GM21723 (cell line): ENCODE data around the gene CETN1.
A peak's percentile ranks its signal among the peaks of the same experiment; 100 is the strongest.

Experiments
- ATAC-seq: cut with Tn5 transposase; IDR thresholded peaks from one replicate; pipeline ENCODE4 v1.9.1; 2021; ENCODE audit warnings: mild to moderate bottlenecking, moderate library complexity; ENCODE audit not compliant: unreplicated experiment

CETN1 gene

GRCh38 chr18:574865-575645 is 5.1 kb upstream of the CETN1 start:
- ATAC-seq, result no peak

GRCh38 chr18:576924-577323 is 3.3 kb upstream of the CETN1 start:
- no peak for ATAC-seq

- no peak for ATAC-seq
These were observed 2.4 kb upstream of the CETN1 start for GRCh38 chr18:577643-578375.

- no peak for ATAC-seq
These were observed 942 bp upstream of the CETN1 start for GRCh38 chr18:579238-579637.

GRCh38 chr18:581096-581495 is 916 bp downstream of the CETN1 start:
- no peak for ATAC-seq

- no peak for ATAC-seq
These were observed 2.3 kb downstream of the CETN1 start for GRCh38 chr18:582465-582864.

- ATAC-seq, result no peak
These were observed 14.9 kb downstream of the CETN1 start for GRCh38 chr18:595068-595467.

GRCh38 chr18:595571-595970 is 15.4 kb downstream of the CETN1 start:
- ATAC-seq, result no peak

GRCh38 chr18:596288-596881 is 16.2 kb downstream of the CETN1 start:
- peak; percentile 54 for ATAC-seq

DNA sequence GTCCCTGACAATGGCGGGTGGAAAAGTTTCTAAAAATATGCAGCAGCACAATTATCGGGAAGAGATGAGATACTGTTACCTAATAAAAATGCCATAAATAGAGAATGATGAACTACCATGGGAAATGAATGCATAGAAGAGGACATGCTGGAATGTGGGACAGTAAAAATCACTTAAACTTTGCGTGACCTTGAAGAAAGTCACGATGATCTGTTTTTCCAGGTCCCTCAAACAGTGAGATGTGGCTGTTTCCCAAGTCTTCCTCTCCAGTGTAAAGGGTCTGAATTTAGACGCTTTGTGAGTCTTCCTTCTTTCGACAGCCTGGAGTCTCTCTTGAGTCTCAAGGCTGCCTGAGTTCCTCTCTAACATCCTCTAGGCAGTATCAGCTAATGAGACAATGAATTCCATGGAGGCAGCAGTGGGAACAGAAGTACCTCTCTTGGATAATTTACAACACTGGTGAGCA is 18.0 kb downstream of the CETN1 start:
- no peak for ATAC-seq

- no peak for ATAC-seq
These were observed 19.9 kb downstream of the CETN1 start for GRCh38 chr18:600107-600506.

- no peak for ATAC-seq
These were observed 24.6 kb downstream of the CETN1 start for GRCh38 chr18:604771-605170.

DNA sequence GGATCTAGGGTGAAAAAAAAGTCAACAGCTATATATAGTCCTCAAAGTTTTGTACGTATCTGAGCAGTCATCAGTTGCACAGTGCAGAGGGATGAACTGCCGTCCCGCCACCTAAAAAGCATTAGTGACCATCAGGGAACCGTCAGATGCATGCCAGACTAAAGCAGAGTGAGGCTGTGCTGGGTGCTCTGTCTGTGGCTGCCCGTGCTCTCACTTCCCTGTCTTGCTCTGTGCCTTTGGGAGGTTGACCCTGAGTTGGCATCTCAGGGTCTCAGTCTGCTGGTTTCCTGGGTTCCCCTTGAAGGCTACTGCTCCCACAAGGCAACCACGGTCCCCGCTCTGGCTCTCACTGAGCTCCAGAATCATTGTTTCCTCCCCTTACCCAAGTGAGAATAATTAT is 27.8 kb downstream of the CETN1 start:
- ATAC-seq, result no peak

GRCh38 chr18:610214-610928 is 30.2 kb downstream of the CETN1 start:
- ATAC-seq, result no peak

DNA sequence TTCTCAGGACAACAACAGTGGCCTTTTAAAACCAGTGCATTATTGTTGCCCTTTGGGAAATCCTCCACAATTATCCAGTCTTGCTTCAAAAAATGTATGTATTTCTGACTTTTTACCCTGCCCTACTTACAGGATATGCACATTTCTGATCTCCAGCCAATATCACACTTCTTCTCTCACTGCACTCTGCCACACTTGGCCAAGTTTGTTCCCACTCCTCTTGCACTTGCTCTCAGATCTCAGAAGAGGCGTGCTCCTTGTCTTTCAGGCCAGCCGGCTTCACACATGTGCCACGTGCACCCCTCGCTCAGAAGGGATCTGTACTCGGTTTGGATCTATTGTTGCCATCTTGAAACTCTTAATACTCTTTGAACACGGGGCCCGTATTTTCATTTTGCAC is 32.0 kb downstream of the CETN1 start:
- ATAC-seq, result no peak

DNA sequence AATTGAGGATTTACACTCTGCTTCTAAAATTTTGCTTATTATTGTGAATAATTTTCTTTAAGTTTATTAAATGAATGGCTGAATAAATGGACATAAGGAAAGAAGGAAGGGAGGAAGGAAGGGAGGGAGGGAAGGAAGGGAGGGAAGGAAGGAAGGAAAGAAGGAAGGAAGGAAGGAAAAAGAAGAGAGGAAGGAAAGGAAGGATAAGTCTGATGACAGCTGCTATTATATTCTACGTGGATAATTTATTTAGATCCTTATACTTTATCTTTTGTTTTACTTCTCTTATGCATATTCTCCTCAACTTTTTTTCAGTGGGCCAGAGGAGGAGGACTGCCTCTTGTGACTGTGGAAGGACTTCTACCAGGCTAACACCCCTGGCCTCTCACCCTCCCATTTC is 34.0 kb downstream of the CETN1 start:
- ATAC-seq, result no peak

GRCh38 chr18:615092-615521 is 34.9 kb downstream of the CETN1 start:
- ATAC-seq, result no peak

DNA sequence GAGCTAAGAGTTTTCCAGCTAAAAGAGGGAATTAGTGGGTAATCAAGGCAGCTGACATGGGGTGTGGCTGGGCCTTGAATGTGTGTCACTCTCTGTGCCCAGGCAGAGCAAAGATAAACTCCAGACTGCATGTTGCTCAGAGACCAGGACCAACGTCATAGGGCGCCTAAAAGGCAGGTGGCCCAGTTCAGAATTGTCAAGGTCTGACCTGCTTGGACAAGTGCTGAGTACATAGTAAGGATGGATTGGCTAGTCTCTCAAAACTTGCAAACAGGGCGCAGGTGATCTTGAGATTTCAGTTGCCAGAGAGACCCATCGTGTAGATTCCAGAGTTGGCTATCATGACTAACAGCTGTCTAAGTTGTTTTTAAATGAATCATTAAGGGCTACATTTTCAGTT is 35.6 kb downstream of the CETN1 start:
- ATAC-seq, result no peak

DNA sequence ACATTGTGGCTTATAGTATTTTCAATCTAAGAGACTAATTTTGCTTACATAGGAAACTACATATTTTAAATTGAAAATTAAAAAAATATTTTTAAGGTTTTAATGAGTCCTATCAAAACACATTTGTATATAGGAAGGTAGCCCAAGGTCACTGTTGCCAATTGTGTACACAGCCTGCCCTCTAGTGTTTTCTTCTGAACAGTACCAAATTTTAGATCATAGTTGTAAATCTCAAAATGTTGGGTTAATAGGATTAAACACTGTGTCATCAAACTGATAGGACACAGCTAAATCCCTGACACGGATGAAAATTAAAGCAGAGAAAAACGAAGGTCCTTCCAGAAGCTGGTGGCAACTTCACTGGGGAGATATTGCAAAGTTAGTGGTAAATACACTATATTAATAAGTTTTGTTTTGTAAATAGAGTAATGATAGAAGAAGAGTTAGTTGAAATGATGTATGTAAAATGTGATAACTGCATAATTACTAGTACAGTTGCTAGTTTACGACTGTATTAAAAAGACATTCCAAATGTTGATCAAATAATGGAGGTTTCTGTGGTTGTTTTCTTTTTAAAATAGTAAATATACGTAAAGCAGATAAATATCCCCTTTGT is 36.3 kb downstream of the CETN1 start:
- ATAC-seq, result no peak

DNA sequence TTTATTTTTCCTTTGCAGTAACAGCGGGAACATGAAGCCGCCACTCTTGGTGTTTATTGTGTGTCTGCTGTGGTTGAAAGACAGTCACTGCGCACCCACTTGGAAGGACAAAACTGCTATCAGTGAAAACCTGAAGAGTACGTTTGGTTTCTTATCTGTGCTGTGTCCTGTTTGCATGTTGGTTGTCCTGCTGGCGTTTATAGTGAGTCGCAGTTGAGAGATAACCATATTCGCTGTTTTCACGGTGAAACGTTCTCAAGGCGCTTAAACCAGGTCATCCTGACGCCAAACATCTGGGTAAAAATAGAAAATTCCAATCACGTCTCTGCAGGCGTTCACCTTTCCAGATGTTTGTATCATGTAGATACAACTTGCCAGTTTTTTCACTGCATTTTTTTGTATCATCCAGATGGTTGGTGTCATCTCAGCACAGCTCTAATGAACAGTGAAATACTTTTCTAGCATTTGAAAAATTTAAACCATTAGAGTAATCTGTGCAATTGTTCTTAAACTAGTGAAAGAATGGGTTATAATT is 37.9 kb downstream of the CETN1 start:
- no peak for ATAC-seq

GRCh38 chr18:618618-619017 is 38.4 kb downstream of the CETN1 start:
- no peak for ATAC-seq
